Activated gamma-delta T cell treated with anti-CD3 and anti-CD28 coated beads, Interleukin-2, amount 50 U/mL, for 16 hours (primary cell): ENCODE results near the gene PDIA4.
"Not testable (repeated sequence)": the region's sequence is repeated elsewhere in the genome, so short reads cannot be mapped to it uniquely, and the experiment has no call there.

Source experiments
- DNase-seq: peaks from one replicate; pipeline ENCODE4 v3.0.0-alpha.2; 2020; ENCODE audit warnings: low read depth

Gene PDIA4

DNA sequence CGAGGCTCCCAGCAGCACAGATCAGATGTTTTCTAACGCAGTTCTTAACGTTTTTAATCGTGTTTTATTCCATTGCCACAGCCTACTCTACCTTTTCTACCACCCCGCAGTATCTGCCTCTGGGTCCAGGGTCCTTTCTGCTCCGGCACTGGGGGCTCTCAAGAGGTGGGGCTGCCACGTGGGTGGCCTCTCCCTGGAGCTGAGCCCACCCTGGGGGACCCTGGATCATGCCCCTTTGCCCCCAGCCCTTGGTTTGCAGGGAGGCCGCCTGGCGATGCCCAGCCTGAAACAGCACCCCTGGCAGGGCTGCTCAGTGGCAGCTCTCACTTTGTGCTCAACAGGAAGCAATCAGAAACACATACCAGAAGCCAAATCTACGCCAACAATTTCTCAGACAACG lies 25.3 kb downstream of the PDIA4 start:
- no peak for DNase-seq

DNA sequence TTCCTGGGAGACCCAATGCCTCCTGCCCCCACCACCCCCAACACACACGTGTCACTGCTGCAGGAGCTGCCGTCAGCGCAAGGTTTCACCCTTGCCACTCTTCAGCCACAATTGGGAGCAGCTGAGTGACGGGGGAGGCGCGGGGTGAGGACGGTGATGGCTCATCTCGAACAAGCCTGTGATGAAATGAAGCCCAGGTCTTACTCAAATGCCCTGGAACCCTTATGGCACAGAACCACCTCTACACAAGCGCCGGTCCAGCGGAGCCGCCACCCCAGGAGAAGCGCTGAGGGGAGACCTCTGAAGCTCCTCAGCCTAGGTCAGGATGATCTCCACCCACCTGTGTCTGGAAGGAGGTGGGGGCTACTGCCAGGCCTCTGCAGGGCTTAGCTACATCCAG lies 25.7 kb downstream of the PDIA4 start:
- no peak for DNase-seq

DNA sequence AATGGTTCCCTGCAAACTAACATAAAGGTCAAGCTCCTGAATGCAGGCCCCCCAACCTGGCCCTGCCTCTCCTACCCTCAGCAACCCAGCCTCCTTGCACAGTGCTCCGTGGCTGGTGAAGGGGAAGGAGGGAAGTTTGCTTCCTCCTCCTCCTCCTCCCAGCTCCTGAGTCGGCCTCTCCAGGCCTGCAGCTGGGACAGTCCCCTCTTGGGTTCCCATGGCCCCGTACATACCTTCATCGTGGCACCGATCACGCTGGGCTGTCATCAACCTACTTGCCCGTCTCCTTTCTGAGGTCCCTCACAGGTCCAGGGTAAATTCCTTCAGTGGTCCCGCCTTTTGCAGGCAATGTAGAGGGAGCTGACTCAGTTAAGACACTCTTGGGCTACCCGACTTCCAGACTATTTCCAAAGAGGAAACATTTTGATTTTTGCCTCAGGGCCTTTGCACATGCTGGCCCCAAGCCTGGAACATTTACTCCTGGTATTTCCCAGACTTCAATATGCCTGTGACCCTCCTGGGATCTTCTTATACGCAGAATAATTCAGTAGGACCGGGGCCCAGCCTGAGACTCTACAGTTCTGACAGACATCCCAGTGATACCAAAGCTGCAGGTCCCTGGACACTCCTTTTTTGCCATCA lies 26.8 kb downstream of the PDIA4 start:
- no peak for DNase-seq

DNA sequence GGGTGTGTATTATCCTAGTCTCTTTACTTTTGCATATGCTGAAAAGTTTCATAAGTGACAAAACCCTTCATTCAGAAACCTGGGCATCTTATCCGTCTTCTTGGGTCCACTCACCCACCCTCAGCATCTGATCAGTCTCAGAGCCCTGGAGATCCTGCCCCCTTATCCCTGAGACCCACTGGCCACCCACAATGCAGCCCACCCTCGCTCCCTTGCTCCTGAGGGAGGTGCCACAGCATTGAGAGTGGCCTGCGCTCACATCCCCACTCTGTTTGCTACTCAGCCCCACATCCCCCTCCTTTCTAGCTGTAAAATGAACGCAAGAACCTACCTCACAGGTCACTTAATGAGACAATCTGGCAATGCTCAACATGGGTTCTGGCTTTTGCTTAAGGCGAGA lies 27.3 kb downstream of the PDIA4 start:
- DNase-seq = no peak

DNA sequence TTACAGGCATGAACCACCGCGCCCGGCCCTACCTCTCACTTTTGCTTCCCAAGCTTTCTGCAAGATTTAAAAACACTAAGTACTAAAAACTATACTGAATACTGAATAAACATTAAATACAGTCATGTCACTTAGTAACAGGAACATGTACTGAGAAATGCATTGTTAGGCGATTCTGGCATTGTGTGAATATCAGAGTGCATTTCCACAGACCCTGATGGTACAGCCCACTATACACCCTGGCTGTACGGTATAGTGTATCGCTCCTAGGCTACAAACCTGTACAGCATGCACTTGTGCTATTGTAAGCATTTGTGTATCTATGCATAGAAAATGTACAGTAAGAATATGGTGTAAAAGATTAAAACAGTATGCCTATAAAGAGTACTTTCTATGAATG lies 29.1 kb downstream of the PDIA4 start:
- no peak for DNase-seq

DNA sequence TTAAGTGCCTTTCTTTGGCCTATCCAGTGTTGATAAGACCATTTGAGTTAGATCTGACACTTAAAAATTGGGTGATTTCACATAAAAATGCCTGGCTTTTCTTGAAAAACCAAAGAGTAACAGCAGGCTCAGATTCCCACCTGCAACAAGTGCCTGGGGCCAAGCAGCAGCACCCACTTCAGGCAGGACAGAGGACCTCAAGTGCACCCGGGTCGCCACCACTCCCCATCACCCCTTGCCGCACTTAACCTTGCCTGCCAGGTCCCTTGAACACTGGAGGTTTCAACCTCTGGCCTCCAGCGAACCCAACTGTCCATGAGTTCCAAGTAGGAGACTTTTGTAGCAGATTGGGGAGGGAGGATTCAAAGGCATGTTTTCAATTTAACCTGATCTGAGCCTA lies 30.8 kb downstream of the PDIA4 start:
- DNase-seq = no peak

DNA sequence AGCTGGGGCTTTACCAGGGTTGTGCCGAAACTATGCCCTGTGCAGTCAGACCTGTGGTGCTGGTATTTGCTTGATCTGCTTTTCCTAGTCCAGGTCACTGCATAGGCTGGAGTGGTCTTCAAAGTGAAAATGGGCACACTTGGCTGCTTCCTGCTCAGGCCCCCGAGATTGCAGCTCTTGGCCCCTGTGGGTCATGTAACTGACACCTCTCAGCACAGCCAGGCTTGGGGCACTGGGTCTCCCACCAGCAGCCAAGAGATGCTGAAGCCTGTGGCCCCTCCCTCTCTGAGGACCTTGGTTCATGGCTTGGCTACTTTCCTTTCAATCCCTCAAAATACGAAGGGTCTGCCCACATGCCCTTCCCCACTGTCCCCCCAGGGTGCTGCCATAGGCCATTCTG lies 33.7 kb downstream of the PDIA4 start:
- DNase-seq = no peak

DNA sequence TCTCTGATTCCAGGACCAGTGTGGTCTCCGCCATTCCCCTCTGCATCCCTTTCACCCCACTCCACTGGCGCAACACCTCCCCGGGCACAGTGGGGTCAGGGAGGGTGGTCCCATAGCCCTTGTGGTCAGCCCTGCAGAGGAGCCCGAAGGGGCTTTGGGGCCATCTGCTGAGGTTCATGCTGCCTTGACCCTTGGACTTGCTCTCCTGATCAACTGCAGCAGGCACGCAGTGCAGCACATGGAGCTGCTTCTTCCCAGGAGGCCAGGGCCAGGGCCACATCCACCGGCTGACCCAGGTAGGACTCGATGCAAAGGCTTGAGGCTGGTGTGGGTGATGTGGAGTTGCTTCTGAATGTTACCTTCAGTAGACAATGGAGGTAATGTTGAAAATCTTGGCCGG lies 35.1 kb downstream of the PDIA4 start:
- DNase-seq = no peak

DNA sequence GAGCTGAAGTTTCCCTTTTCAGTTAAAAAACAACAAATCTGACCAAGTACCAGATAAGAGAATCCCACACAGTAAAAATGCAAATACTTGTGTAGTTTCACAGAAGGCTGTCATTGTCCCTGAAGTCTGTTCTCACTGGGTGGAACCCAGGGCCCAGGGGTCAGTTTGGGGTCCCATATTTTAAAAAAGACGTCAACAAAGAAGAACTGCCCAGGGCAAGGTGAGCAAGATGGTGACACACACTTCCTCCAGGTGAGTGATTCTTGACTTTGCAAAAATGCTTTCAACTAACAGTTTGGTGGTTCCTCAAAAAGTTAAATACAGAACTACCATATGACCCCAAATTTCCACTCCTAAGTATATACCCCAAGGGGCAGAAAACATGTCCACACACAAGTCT lies 36.8 kb downstream of the PDIA4 start:
- no peak for DNase-seq

DNA sequence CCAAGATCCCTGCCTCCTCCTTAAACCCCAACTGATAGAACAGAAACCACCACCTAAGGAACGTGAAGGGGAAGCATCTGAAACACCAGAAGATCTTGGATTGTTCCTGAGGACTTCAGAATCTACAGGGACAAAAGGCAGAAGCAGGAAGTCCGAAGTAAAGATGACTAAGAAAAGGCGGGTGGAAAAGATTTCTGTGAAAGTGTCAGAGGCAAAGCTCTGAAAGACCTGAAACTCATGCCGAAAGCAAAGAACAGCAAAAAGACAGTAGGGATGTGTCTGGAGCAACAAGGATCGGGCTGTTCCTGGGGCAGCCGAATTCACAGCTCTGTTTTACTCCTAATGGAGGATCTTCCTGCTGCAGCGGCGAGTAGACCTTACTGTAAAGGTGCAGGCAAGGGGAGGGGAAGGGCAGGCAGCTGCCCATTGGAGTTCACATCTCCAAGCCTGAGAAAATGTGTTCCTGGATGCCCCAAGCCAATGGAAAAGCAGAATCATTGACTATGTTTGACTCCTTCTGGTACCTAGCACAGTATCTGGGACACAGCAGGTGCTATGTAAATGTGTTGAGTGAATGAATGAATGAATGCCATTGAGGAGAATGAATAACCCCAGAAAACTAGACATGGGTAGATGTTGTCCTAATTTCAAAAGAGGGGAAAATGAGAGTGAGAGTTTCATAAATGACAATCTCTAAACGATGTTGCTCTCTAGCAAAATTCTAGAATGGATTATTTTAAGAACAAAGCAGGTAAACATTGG lies 40.4 kb downstream of the PDIA4 start:
- DNase-seq = no peak

DNA sequence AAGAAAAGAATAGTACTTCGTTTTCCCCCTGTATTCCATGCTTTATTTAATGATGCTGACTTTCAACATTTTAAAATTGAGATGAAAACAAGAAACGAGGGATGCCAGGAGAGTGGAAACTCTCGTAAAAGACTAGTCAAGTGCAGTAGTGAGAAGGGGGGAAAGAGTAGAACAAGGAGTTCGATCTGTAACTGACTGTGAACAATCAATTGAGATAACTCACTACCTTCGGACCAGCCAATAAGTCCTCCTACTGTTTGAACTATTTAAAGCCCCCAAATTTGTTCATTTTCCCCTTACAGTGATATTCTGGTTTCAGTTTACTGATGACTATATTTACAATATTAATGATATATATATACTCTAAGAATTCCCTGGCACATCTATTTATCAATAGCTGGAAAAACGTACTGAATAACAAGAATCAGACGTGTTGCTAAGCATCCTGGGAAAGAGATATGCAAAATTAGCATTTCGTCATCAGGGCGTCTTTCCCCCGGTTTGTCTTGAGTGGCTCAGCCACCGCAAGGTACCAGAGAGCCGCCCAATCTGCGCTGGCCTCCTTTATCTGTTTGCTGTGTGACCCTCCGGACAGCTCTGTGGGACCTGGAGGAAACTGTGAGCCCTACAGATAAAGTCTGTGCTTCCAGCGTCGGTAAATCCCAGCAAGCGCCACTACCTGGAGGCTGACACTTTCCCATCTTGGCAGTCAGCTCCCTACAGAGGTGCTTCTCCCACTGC lies 41.1 kb downstream of the PDIA4 start:
- peak; percentile 63 for DNase-seq

DNA sequence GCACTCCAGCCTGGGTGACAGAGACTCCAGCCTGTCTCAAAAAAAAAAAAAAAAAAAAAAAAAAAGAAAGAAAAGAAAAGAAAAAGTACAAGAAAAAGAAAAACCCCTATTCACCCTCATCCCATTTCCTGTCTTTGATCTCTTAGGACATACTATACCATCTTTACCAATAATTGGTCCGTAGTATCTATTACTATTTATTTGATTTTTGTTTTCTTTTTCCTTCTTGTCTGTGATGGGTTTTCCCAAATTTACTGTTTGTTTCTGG lies 41.6 kb downstream of the PDIA4 start:
- no peak for DNase-seq

DNA sequence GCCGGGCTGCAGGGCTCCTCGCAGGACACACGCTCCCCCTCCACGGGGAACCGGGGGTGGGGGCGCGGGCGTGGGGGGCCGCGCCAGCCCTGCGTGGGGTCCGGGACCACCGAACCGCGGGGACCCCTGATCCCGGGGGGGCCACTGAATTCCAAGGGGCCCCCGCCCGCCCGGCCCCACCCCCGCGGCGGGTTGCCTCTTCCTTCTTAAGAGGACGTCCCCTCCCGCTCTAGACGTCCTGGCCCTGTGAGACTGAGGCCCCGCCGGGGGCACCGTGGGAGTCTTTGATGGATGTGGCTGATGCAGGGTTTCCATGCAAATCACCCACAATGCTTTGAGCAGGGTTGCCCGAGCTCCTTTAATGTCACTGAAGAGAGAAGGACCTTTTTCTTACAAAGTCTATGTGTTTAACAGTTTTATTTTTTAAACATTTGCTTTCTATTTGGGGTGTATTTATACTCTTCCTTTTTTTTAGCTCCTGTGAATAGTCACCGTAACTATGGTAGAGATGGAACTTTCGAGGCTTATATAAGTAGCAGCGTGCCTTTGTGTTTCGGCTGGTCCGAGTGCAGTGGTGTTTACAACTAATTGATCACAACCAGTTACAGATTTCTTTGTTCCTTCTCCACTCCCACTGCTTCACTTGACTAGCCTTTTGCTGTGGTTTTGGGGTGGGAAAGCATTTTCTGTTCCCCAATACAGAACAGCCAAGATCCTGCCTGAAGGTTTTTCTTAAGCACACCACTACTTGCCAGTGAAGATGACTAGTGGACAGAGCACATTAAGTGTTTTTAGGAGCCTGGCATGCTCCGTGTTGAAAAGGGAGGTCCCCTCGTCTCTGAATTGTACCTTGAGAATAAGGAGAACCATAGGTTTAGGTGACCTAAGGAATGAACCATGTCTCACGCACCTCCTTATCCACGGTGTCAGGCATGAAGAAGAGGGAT lies 44.8 kb downstream of the PDIA4 start:
- DNase-seq = peak; percentile 73

DNA sequence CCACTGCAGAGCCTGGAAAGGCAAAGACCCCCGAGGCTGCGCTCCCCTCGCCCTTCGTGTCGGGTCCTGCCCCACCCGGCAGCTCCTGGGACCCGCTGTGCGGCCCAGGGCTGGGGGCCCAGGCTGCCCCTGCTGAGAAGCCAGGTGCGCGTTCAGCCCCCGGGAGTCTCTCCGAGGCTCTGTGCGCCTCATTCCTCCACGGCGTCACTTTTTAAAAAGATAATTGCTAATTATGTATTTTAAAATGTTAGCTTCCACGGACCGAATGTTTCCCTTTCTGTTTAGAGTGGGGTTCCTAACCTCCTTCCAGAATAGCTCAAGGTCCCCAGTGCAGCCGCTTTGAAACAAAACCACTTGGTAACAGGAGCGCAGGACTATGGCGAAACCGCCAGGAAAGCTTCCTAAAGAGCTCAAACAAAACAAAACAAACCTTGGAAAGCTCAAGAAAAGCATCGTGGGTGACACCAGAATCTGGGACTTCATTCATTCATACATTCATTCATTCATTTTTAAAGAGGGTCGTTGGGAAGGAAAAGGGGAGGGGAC lies 45.6 kb downstream of the PDIA4 start:
- DNase-seq = no peak

DNA sequence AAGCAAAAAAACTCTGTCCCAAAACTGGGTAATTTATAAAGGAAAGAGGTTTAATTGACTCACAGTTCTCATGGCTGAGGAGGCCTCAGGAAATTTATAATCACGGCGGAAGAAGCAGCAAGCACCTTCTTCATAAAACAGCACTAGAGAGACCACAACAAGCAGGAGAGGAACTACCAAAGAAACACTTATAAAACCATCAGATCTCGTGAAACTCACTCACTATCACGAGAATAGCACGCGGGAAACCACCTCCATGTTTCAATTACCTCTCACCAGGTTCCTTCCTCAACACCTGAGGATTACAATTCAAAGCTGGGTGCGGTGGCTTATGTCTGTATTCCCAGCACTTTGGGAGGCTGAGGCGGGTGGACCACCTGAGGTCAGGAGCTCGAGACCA lies 48.5 kb downstream of the PDIA4 start:
- no peak for DNase-seq

DNA sequence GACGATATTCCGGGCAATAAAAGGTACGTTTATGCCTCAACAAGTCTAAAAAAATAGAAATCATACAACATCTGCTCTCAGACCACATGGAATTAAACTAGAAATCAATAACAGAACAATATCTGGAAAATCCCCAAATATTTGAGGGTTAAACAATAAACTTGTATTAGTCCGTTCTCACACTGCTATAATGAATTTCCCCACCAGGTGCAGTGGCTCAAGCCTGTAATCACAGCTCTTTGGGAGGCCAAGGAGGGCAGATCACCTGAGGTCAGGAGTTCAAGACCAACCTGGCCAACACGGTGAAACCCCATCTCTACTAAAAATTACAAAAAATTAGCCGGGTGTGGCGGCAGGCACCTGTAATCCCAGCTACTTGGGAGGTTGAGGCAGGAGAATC lies 49.2 kb downstream of the PDIA4 start:
- DNase-seq = not testable (repeated sequence)

DNA sequence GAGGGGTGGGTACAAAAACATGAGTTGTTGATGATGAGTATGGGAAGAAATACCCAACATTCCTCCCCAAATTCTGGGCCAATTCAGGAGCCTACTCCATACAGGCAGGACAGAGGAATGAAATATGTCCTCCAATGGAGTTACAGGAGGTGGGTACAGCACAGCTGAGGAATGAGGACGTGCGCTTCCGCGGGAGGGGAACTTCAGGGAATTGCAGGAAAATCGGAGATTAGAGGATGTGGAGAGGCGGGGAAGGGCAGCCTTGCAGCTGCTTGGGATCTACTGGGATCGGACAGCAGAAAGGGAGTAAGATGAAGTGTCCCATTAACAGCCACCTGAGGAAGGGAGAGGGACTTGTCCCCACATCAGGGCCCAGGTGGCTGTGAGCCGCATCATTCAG lies 50.2 kb downstream of the PDIA4 start:
- DNase-seq = no peak

DNA sequence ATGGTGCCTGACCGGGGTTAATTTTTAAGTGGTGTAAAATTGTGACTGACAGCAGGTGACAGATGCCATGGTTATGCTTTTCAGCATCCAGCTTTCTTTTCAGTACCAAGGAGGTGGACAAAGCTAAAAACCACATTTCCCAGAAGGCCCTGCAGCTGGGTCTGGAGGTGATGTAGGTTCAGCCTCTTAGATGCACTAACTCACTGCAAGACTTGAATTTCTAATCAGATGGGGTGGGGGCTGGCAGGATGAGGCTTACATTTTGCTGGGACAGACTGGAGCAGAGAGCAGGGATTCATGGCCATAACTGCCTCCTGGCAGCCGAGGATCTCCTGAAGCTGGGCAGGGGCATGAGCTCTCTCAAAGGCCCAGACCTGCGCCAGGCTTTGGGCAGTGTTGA lies 52.4 kb downstream of the PDIA4 start:
- DNase-seq = no peak

DNA sequence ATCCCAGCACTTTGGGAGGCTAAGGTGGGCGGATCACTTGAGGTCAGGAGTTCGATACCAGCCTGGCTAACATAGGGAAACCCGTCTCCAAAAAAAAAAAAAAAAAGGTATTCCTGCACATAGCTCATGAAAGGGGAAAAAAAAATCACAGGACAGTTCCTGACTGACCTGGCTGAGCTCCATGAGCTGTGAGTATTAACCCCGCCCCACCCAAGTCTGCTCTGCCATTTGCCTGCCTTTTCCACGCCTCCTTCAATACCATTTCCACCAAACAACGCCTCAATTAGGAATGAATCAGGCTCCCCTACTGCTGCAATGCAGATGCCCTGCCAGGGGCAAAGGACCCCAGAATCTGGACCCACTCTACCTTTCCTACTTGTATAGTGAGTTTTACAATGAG lies 55.0 kb downstream of the PDIA4 start:
- no peak for DNase-seq

DNA sequence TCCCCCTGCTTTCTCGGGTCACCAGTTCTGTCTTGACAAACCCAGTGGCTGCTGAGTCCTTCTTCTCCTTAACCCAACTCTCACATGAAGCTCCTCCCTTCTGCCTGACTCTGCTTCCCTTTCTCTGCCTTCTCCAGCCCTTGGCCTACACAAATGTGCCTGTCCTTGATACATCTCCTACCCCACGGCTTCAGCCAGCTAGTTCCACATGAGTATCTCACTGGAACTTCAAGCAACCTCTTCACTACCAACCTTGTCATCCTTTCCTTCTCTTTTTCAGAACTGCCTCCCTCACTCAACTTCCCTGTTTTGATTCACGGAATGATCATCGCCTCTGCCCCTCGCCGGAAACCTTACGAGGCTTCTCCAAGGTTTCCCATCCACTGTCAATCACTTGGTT lies 55.9 kb downstream of the PDIA4 start:
- no peak for DNase-seq

DNA sequence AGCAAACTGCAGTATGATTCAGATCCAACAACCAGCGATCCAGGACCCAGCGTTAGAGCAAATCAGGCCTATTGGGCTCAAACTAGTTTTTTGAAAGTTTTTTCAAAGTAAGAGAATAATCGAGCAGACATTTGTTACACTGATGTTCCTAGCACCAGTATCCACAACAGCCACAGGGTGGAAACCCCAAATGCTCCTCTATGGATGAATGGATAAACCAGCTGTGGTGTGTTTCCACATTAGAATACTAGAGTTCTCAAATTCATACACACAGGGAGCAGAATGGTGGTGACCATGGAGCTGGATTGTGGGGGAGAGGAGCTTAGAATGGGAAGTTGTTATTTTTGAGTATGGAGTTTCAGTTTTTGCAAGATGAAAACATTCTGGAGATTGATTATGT lies 60.7 kb downstream of the PDIA4 start:
- DNase-seq = no peak

DNA sequence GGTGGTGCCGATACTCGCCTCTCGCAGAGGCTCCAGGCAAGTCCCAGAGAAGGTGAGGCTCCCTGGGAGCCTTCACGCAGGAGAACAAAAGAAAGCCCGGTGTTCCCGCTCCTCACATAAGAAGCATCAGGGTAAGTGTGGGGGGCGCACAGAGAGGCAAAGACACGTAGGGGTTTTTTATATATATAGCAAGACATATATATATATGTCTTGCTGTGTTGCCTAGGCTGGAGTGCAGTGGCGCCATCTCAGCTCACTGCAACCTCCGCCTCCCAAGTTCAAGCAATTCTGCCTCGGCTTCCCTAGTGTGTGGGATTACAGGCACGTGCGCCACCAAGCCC lies 61.3 kb downstream of the PDIA4 start:
- no peak for DNase-seq
